GM19468 (cell line): ENCODE measurements around the gene SLC19A2.
"Not testable (repeated sequence)": the region's sequence is repeated elsewhere in the genome, so short reads cannot be mapped to it uniquely, and the experiment has no call there.

Experiments used
- ATAC-seq: cut with Tn5 transposase; IDR thresholded peaks from one replicate; pipeline ENCODE4 v1.9.1; 2021; ENCODE audit warnings: mild to moderate bottlenecking, moderate library complexity, moderate number of reproducible peaks; ENCODE audit not compliant: unreplicated experiment; ENCODE audit errors: extremely low read depth

SLC19A2 gene, protein sequence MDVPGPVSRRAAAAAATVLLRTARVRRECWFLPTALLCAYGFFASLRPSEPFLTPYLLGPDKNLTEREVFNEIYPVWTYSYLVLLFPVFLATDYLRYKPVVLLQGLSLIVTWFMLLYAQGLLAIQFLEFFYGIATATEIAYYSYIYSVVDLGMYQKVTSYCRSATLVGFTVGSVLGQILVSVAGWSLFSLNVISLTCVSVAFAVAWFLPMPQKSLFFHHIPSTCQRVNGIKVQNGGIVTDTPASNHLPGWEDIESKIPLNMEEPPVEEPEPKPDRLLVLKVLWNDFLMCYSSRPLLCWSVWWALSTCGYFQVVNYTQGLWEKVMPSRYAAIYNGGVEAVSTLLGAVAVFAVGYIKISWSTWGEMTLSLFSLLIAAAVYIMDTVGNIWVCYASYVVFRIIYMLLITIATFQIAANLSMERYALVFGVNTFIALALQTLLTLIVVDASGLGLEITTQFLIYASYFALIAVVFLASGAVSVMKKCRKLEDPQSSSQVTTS

DNA sequence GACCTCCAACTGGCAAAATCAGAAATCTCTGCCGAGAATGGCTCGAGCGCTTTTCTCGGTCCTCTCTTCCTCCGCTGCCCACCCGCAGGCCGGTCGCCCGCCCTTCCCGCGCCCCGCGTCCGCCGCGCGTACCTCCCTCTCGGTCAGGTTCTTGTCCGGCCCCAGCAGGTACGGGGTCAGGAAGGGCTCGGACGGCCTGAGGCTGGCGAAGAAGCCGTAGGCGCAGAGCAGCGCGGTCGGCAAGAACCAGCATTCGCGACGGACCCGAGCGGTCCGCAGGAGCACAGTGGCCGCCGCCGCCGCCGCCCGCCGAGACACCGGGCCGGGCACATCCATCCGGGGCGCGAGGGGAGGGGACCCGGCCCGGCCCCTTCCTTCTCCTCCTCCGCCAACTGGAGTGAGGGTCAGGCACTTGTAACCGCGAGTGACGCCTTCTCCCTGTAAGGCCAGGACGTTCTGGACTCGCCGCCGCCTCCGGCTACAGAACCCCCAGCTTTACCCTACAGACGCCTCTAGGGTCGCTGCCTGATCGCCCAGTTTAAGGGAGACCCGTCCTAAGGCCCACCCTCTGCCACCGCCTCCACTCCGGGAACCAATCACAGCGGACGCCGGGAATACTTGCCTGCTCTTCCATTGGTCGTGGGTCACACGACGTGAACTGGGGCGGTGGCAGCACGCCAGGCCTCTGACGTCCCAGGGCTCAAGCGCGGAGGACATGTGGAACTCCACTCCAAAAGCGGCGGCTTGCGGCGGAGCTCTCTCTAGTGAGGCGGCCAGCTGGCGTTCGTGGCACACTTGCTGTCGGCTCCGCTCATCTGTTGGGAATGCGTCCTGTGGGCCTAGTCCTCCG lies at the start of gene SLC19A2:
SLC19A2 (minus strand) TSS at position 514 of the 850 bp plus-strand sequence; CDS start at position 336, 178 bp downstream.
- ATAC-seq, result peak; percentile 96

DNA sequence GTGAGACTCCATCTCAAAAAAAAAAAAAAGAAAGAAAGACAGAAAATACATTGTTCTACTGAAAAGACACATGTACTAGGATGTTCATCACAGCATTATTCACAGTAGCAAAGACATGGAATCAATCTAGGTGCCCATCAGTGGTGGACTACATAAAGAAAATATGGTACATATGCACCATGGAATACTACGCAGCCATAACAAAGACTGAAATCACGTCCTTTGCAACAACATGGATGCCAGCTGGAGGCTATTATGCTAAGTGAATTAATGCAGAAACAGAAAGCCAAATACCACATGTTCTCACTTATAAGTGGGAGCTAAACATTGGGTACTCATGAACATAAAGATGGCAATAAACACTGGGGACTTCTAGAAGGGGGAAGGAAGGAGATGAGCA lies 48.9 kb upstream of the SLC19A2 start:
- no peak for ATAC-seq

DNA sequence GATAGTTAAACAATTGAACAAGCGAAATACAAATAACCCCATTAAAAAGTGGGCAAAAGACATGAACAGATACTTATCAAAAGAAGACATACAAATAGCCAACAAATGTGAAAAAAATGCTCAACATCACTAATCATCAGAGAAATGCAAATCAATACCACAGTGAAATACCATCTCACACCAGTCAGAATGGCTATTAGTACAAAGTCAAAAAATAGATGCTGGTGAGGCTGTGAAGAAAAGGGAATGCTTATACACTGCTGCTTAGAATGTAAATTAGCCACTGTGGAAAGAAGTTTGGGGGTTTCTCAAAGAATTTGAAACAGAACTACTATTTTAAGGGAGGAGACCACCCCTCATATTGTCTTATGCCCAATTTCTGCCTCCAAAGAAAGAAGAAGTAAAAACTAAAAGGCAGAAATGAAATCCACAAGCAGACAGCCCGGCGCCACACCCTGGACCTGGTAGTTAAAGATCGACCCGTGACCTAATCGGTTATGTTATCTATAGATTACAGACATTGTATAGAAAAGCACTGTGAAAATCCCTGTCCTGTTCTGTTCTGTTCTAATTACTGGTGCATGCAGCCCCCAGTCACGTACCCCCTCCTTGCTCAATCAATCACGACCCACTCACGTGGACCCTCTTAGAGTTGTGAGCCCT lies 47.9 kb upstream of the SLC19A2 start:
- ATAC-seq, result not testable (repeated sequence)

DNA sequence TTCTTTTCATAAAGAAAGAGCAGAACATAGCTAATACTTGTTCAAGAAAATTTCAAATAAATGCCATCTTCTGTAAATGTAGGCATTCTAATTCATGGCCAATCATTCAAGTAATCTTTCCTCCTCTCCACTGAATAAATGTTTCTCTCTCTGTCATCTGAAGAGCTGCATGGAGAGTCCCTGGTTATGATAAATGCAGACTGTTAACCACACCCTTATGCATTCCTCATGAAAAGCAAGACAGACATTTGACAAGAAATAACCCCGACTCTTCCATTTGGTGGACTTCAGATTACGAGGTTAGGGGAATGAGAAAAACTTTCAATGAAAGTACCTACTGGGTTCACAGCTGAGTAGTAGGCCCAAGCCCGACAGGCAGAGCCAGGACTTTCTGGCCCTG lies 44.7 kb upstream of the SLC19A2 start:
- no peak for ATAC-seq

DNA sequence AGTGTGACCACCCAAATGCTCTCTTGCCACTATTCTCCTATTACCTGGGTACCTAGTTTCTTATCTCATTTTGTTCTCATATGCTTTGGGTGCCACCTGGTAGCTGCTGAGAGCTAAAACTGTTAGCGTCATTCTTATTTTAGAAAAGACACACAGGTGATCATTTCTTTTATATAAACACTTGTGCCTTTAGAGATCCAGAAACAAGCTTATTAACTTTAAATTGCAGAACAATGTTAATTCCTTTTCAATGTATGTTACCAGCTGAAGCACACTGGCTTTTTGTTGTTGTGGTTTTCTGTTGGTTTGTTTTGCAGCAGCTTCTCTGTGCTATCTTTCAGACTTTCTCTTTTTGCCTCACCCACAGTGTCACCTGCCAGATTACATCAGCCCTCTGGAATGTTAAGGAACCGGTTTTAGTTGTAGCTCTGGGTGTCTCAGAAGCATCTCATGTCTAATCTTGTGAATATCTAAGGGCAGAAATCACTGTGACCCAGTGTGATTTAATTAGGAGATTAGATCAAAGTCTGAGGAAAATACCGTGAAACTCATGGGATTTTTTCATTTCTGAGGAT lies 43.4 kb upstream of the SLC19A2 start:
- no peak for ATAC-seq

DNA sequence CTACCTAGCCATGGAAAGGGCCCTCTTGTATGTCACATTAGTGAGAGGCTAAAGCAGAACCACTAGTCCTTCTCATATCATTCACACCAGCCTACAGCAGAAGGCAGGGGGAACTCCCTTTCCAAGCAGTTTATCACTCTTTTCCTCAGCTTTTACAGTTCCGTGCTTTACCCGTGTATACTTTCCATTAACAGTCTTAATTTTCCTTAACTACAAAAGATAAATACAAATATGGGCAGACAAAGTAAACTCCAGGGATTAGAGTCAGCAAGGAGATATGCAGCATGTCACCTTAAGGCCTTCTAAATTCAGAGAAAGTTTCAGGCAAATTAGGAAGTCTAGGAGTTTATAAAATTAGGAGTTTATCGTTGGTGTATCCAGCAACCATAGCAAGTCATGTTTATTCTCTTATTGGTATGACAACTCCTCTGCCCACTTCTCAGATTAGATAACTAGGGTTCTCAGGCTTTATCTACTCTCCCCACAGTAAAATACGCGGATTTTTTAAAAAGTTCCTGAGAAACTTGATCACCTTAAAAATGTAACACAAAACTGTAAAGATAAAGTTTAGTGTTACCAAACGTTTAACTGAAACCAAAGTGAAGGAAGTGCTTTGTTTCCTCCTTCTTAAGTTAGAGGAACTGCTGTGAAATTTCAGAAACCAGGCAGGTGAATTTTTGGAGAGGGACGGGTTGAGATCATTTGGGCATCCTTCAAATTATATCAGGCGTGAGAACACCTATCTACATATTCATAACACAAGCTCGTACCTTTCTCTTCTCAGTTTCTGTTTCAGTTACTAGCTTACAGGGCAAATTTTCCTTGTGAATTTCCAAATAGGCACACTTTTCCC lies 42.7 kb upstream of the SLC19A2 start:
- peak; percentile 33 for ATAC-seq

DNA sequence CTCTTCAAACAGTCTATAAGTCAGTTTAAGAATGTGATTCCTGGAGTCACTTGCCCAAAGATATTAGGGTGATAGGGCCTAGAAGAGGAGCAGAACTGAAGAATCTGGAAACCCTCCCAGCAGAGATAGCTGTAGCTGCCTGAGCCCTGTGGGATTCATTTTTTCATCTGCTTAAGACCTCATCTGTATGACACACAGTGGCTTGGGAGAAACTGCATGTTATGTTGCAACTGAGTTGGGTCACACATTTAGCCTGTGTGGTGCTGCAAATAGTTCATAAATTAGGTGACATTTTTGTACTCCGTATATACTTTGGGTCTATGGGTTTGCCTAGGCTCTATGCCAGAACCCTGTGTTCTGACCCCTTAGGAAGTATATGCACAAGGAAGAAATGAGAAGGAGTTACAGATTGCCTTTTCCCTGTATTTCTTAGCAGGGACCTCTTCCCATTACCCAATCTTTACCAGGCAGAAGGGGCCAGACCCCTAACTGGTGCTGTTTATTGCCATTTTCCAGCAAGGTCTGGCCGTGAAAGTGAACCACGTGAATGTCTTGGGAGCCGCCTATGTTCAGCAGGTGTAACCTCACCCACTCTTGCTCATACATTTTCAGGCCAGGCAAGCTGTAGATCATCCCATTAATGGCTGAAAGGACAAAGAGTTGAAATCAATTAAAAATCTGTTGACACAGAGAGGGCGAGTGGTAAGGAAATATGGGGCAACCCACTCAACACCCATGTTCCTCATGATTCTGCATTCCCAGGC lies 41.9 kb upstream of the SLC19A2 start:
- no peak for ATAC-seq

DNA sequence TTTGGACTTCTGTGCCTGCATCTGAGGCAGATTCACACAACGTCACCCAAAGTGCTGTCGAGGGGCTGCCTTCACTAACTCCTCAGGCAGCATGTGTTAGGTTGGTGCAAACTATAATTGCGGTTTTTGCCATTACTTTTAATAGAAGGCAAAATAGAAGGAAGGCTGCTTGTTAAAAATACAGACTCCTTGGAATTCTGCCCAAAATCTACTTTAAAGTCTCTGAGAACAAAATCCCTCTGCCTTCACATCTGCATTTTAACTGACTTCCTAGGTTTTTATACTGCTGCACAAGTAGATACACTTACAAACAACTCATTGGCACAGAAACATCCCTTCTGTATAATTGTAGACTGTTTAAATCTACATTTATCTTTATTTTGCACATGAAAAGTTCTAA lies 41.3 kb upstream of the SLC19A2 start:
- ATAC-seq, result no peak

DNA sequence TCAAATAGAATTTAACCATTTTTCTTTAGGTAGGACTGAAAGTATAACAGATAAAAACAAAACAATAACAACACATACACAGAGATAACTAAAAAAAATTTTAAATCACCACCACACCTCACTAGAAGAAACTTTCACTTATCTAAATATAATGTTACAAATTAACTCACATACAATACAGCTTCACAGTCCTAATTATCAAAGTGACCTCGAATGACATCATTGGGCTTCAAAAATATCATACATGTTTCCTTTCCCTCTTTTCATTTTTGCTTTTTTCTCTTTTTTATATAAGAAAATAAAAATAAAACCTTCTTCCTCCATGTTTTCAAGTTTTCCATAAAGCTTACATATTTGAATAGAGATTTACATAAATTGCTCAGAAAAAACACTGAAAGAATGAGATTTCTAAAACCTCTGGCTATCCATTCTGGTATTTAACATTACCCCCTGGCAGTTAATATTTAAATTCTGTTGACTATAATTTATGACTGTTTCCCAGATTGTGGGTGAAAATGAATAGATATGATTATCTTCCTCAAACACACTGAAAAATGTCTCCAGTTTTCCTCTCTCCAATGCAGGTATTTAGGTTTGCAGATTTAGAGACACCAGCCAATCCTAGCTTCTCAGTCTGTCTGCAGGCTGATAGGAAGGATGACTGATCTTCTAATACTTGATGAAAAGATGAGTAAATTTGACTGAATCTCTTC lies 40.5 kb upstream of the SLC19A2 start:
- no peak for ATAC-seq

DNA sequence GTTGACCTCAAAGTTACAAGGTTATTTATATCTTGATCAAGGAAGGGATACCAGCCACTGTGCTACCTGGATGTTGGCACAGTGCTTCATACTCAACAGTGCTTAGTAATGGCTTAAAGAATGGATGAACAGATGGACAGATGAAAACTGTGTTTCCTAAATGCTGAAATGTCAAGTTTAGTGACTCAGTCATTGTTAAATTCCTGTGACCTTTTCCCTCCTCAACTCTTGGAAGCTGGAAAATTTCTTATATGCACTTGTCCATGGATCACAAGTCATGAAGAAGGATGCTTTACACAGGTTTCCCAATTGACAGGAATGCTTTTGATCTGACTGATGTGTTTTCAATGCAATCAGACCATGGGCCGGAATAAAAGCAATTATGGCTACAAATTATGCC lies 39.6 kb upstream of the SLC19A2 start:
- no peak for ATAC-seq

DNA sequence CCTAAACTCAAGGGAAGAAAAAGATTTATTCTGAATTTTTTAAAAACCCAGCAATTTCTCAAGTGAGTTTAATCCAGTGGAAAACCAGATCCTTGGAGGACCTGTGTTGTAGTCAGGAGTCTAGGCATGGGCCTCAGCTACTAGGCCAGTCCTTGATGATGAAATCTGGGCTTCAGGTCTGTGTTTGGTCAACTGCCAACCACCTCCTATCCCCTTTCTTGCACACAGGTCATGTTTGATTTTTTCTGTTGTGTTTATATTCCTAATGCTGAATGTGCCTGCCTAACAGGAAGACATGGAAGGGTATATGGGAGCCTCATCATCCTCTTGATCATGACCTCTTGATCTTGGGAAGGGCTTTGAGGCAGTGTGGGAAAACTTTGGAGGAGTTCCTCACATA lies 38.2 kb upstream of the SLC19A2 start:
- no peak for ATAC-seq

DNA sequence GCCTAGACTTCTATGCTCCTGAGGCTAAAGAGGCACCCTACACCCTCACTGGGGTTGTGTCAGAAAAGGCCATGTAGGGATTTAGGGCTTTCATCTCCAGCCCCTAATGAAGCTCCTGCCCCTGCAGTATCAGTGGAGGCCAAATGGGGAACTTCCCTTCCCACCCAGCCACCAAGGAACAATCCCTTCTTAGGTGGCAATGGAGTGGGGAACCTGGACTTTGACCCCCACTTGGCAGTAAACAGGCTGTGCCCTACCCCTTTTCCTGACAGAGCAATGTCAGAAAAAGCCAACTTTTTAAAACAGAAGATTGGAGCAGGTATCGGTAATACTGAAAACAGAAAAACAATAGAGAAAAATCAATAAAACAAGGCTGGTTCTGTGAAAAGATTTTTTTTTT lies 35.5 kb upstream of the SLC19A2 start:
- no peak for ATAC-seq

DNA sequence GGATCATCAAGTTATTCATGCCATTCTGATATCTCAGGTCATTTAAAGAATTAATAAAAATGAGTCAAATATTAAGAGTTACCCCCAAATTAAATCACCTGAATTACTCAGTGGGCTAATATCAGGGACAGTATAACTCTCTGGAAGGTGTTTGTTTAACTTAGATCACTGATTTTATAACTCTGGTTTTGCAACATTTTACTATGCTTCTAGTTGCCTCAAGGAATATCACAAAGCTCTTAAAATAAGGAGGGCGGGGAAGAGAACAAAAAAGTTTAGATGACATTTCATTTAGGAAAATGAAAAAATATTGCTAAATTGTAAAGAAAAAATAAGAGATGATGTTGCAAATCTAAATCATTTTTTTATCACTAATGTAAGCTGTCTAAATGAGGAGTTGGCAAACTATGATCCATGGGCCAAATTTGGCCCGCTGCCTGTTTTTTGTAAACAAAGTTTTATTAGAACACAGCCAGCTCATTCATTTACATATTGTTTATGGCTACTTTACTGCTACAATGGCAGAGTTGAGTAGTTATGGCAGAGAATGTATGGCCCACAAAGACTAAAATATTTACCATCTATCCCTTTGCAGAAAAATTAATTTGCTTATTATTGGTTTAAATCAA lies 31.9 kb upstream of the SLC19A2 start:
- no peak for ATAC-seq

DNA sequence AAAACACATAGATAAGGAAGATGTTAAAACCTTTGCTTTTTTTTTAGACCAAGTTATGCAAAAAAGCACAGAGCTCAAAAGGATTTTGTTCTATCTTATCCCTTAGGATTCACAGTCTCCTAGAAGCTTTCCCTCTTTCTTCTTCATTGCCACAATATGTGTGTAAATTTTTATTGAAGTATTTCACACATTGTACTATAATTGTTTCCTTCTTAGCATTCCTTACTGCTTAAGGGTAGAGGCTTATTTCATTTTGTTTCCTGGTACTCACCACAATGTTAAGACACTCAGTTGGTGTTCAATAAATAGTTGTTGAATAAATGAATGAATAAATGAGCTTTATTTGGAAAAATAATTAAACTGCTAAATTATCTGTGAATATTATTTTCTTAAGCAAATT lies 29.9 kb upstream of the SLC19A2 start:
- ATAC-seq, result no peak

DNA sequence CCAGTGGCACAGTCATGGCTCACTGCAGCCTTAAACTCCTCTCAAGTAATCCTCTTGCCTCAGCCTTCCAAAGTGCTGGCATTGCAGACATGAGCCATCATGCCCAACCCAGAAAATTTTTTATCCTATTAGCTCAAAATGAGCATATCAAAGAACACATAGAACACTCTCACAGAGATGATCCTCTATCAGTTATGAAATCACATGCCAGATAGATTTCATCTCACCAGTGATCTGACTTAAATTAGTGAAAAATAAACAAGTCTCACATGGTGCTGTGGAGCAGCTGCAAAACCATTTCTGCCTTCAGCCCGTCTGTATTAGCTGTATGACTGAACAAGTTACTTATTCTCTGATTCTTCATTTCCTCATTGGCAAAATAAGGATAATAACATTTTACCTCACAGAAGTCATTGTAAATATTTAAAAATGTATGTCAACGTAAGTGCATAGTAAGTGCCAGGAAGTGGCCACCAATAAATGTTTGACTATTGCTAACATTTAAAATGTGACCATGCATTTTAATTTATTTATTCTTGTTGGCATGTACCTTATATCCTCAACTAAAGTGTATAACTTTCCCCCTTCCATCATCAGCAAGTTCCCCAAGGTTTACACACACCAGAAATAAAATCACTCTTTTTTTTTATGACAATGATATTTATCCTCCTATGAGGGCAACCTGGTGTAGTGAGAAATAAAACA lies 29.0 kb upstream of the SLC19A2 start:
- ATAC-seq, result no peak

DNA sequence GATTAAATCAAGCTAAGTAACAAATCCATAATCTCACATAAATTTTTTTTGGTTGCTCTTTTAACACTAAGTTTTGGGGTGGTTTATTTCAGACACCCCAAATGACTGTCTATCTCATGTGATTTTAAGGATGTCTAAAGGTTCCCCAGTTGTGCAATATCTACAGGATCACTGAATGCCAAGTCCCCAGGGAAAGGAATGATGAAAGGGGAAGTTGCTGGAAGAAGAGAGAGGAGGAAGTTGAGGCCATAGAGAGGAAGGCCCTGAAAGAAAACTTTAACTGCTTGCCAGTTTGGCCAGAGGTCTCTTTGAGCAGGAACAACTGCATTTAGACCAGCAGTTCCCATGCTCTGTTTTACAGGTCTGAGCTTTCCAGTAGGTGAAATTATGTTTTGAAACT lies 27.5 kb upstream of the SLC19A2 start:
- no peak for ATAC-seq
